A549 (cell line): ENCODE results near the gene PAIP2. TPM values are rescaled to one million over a fixed set of nuclear protein-coding genes. Genes with fewer than 3 reads are reported as not detected.

Source experiments
- ATAC-seq, 2 experiments: fragments of 200-7000 bp in 1 of 2; fragments of >200 bp in 1 of 2; cut with Nextera tagmentation in 1 of 2; cut with Tn5 transposase in 1 of 2; 3 replicates each; pipeline versions ENCODE4 v1.8.0 to v1.9.1; 2018 to 2020; ENCODE audit warnings: mild to moderate bottlenecking in 1 of 2, moderate library complexity in 1 of 2
- CTCF ChIA-PET: fragments of 300-600 bp; sonication (Branson Sonifier 250); formaldehyde crosslinking; extraction: SDS; loops from one replicate; lab custom pipeline; 2021; ENCODE audit warnings: antibody characterized with exemption, inconsistent platforms; lab: Yijun Ruan, JAX
- POLR2A ChIA-PET: fragments of 350-600 bp; formaldehyde crosslinking; extraction: SDS; loops from one replicate; lab custom pipeline; 2021; ENCODE audit warnings: antibody characterized with exemption, inconsistent platforms; lab: Yijun Ruan, JAX
- DNase-seq, 2 experiments: peaks; one replicate each; pipeline versions ENCODE4 v3.0.0 to v3.0.0-alpha.2; 2011 to 2016; ENCODE audit warnings: low read depth in 1 of 2, low spot score in 1 of 2
- FAIRE-seq: peaks from 2 replicates; lab custom pipeline; 2011; peaks lifted over from hg19 to GRCh38; lab: Jason Lieb, UNC
- H3K27ac ChIP-seq, 2 experiments: fragments of >200 bp; sonication (Bioruptor Twin); formaldehyde crosslinking; 3 replicates each; pipeline ENCODE4 v1.5.1; 2016 to 2017
- H3K4me1 ChIP-seq: fragments of >200 bp; sonication (Bioruptor Twin); formaldehyde crosslinking; 3 replicates; pipeline ENCODE4 v1.6.1; 2016
- H3K4me2 ChIP-seq: fragments of >200 bp; sonication (Bioruptor Twin); formaldehyde crosslinking; 3 replicates; pipeline ENCODE4 v1.6.1; 2016
- H3K4me3 ChIP-seq: fragments of >200 bp; sonication (Bioruptor Twin); formaldehyde crosslinking; 3 replicates; pipeline ENCODE4 v1.5.1; 2016
- H3K9me3 ChIP-seq: fragments of >200 bp; sonication (Bioruptor Twin); formaldehyde crosslinking; 3 replicates; pipeline ENCODE4 v1.6.1; 2016
- ATOH8 ChIP-seq: fragments of 250-450 bp; sonication (Bioruptor Pico); IDR thresholded peaks from 2 replicates; pipeline ENCODE4 v1.5.0; 2020; ENCODE audit warnings: low read depth, mild to moderate bottlenecking, moderate library complexity
- BCL3 ChIP-seq: fragments of >200 bp; sonication (Bioruptor Twin); formaldehyde crosslinking; IDR thresholded peaks from 3 replicates; pipeline ENCODE4 v1.6.1; 2016
- CBX2 ChIP-seq: fragments of 200-600 bp; sonication (generic); IDR thresholded peaks from 2 replicates; pipeline ENCODE4 v1.6.1; 2016; ENCODE audit warnings: low read depth, mild to moderate bottlenecking, borderline replicate concordance
- CHD2 ChIP-seq: fragments of 150-350 bp; IDR thresholded peaks from 2 replicates; pipeline ENCODE4 v1.6.1; 2014; ENCODE audit warnings: low read length; ENCODE audit not compliant: partially characterized antibody
- CHD4 ChIP-seq: fragments of 200-600 bp; sonication (generic); IDR thresholded peaks from 2 replicates; pipeline ENCODE4 v1.6.1; 2016; ENCODE audit warnings: antibody characterized with exemption, mild to moderate bottlenecking, borderline replicate concordance
- E2F6 ChIP-seq: IDR thresholded peaks from 2 replicates; pipeline ENCODE4 v1.6.1; 2012; ENCODE audit warnings: low read depth, borderline replicate concordance
- ELK1 ChIP-seq: fragments of 150-350 bp; IDR thresholded peaks from 2 replicates; pipeline ENCODE4 v1.6.1; 2014; ENCODE audit warnings: low read depth, mild to moderate bottlenecking, low read length
- ESRRA ChIP-seq: fragments of 150-350 bp; IDR thresholded peaks from 2 replicates; pipeline ENCODE4 v1.6.1; 2014; ENCODE audit warnings: mild to moderate bottlenecking, low read length, borderline replicate concordance
- FOSB ChIP-seq: fragments of 250-450 bp; sonication (Bioruptor Pico); IDR thresholded peaks from 2 replicates; pipeline ENCODE4 v1.5.0; 2020; ENCODE audit warnings: mild to moderate bottlenecking, moderate library complexity
- FOSL2 ChIP-seq, 2 experiments: fragments of 450-650 bp in 1 of 2; fragments of >200 bp in 1 of 2; sonication (Bioruptor Twin) in 1 of 2; formaldehyde crosslinking; IDR thresholded peaks; 2 replicates each; pipeline versions ENCODE4 v1.5.0 to v1.6.1; 2016 to 2020; ENCODE audit warnings: mild to moderate bottlenecking in 1 of 2, moderate library complexity in 1 of 2
- HDAC2 ChIP-seq: fragments of 200-600 bp; sonication (generic); IDR thresholded peaks from 2 replicates; pipeline ENCODE4 v1.6.1; 2016
- HOXB5 ChIP-seq: fragments of 250-450 bp; sonication (Bioruptor Pico); IDR thresholded peaks from 2 replicates; pipeline ENCODE4 v1.5.0; 2020; ENCODE audit warnings: mild to moderate bottlenecking, moderate library complexity
- JUN ChIP-seq, 2 experiments: fragments of >200 bp; sonication (Bioruptor Twin); formaldehyde crosslinking; IDR thresholded peaks; 2 replicates in 1 of 2; 3 replicates in 1 of 2; pipeline ENCODE4 v1.6.1; 2016 to 2017
- JUNB ChIP-seq: fragments of >200 bp; sonication (Bioruptor Twin); formaldehyde crosslinking; IDR thresholded peaks from 2 replicates; pipeline ENCODE4 v1.6.1; 2016
- MAFK ChIP-seq: fragments of 450-650 bp; IDR thresholded peaks from 2 replicates; pipeline ENCODE4 v1.6.1; 2014; ENCODE audit not compliant: partially characterized antibody
- MAX ChIP-seq: IDR thresholded peaks from 2 replicates; pipeline ENCODE4 v1.6.1; 2012
- MYC ChIP-seq: IDR thresholded peaks from 2 replicates; pipeline ENCODE4 v1.6.1; 2012; ENCODE audit warnings: mild to moderate bottlenecking, inconsistent platforms, low read length, improper control_type of control experiment, borderline replicate concordance
- NFE2L2 ChIP-seq: fragments of 150-350 bp; conservative IDR thresholded peaks from 2 replicates; pipeline ENCODE4 v1.6.1; 2014; ENCODE audit warnings: low read length
- PHF8 ChIP-seq: fragments of 200-600 bp; sonication (generic); IDR thresholded peaks from 2 replicates; pipeline ENCODE4 v1.6.1; 2016; ENCODE audit warnings: low read depth, mild to moderate bottlenecking, antibody characterized with exemption, moderate library complexity, borderline replicate concordance
- POLR2A ChIP-seq: IDR thresholded peaks from 2 replicates; pipeline ENCODE4 v1.6.1; 2012; ENCODE audit warnings: mild to moderate bottlenecking, low read length
- RCOR1 ChIP-seq: fragments of 150-350 bp; IDR thresholded peaks from 2 replicates; pipeline ENCODE4 v1.6.1; 2014; ENCODE audit warnings: antibody characterized with exemption, low read length, low read depth
- REST ChIP-seq: fragments of 200-600 bp; sonication (generic); IDR thresholded peaks from 2 replicates; pipeline ENCODE4 v1.6.1; 2016; ENCODE audit warnings: antibody characterized with exemption, mild to moderate bottlenecking, moderate library complexity
- SREBF2 ChIP-seq: fragments of 450-650 bp; IDR thresholded peaks from 2 replicates; pipeline ENCODE4 v1.6.1; 2014; ENCODE audit warnings: mild to moderate bottlenecking, moderate library complexity
- TFCP2L1 ChIP-seq: fragments of 250-450 bp; sonication (Bioruptor Pico); IDR thresholded peaks from 2 replicates; pipeline ENCODE4 v1.5.0; 2021; ENCODE audit warnings: mild to moderate bottlenecking
- ZC3H11A ChIP-seq: fragments of 450-650 bp; IDR thresholded peaks from 2 replicates; pipeline ENCODE4 v1.6.1; 2014; ENCODE audit warnings: antibody characterized with exemption, mild to moderate bottlenecking
- ZFP36 ChIP-seq: fragments of 450-650 bp; IDR thresholded peaks from 2 replicates; pipeline ENCODE4 v1.6.1; 2014; ENCODE audit warnings: borderline replicate concordance; ENCODE audit not compliant: partially characterized antibody
- WGBS: methylation state at CpG from one replicate; pipeline ENCODE4 v1.1.6; 2017; ENCODE audit errors: missing lambda C conversion rate; 5-methylcytosine and 5-hydroxymethylcytosine counted together
- polyA plus RNA-seq, 4 experiments: library from polyadenylated mRNA; depleted of rRNA in 3 of 4; stranded (reverse); fragments of >200 nt; fragmentation: RNase III in 1 of 4; extraction: RNeasy Plus Mini Kit Qiagen cat#74134 plus additional on column Dnase treatment in 1 of 4; gene quantifications; 2 replicates in 3 of 4; 3 replicates in 1 of 4; pipeline ENCODE4 v1.2.3, GENCODE V29; 2011 to 2017

The PAIP2 gene
- polyA plus RNA-seq, 2 of the 4 experiments (the other 2 are of a cell fraction), result 109 to 128 TPM

- POLR2A ChIA-PET, result interaction anchor here (1.0 kb wide), 2 partner anchors 36 to 110 kb away, joined by 4 to 5 read pairs; partner anchors contain the start of gene DNAJC18
- CTCF ChIA-PET, result interaction anchor here (1.1 to 6.1 kb wide), 3 partner anchors 12 to 62 kb away, joined by 3 to 48 read pairs (median 16); partner anchors contain the start of gene PAIP2
- Histone ChIP-seq H3K9me3 (no peaks in the 10 kb centered on the region), H3K4me1 (peaks cover 12% of the 10 kb centered on the region), H3K4me2 (peak within 1 kb of the TSS; percentile 71), H3K27ac (peak within 1 kb of the TSS; percentile 86 to 91), H3K4me3 (peak within 1 kb of the TSS; percentile 45)
- ATAC-seq (peak; percentile 89 to 95), DNase-seq (peak; percentile 96 to 97), FAIRE-seq (no peak)
- WGBS, result 2% methylated on average over 21 of the region's 41 CpGs
- peak; percentile 59 for TF ChIP-seq PHF8
- TF ChIP-seq CHD2, result peak; percentile 21
- no peak for TF ChIP-seq FOSB (CRISPR knock-in tag)
- no peak for TF ChIP-seq REST
- TF ChIP-seq BCL3, result 0 out of 3 replicates have a peak, but pooled peaks have one; percentile 21
- TF ChIP-seq MAX, result peak; percentile 78
- TF ChIP-seq ZC3H11A, result no peak
- TF ChIP-seq POLR2A, result peak; percentile 36
- no peak for TF ChIP-seq CHD4
- TF ChIP-seq RCOR1, result no peak
- TF ChIP-seq E2F6, result 0 out of 2 replicates have a peak, but pooled peaks have one; percentile 19
- TF ChIP-seq JUNB, result no peak
- TF ChIP-seq MAFK, result no peak
- no peak for TF ChIP-seq HDAC2
- no peak for TF ChIP-seq ATOH8
- no peak for TF ChIP-seq TFCP2L1 (CRISPR knock-in tag)
- TF ChIP-seq NFE2L2, result no peak
- TF ChIP-seq ESRRA, result no peak
- peak; percentile 69 for TF ChIP-seq MYC
- no peak for TF ChIP-seq CBX2
- no peak for TF ChIP-seq FOSL2 (IDR thresholded peaks at IDR 0.05)
- TF ChIP-seq FOSL2 (CRISPR knock-in tag; IDR thresholded peaks at IDR 0.05), result 0 out of 2 replicates have a peak, but pooled peaks have one; percentile 2
- peak in 1 of 2 experiments; percentile 47; a peak in 1 of 5 replicates for TF ChIP-seq JUN (IDR thresholded peaks at IDR 0.05)
- TF ChIP-seq ZFP36, result no peak
- no peak for TF ChIP-seq HOXB5
- no peak for TF ChIP-seq SREBF2
- no peak for TF ChIP-seq ELK1
Observed at GRCh38 chr5:139403787-139404483, 62.3 kb downstream of the PAIP2 start, which contains the start of gene SPATA24. SPATA24 (minus strand) TSS chr5:139404089; CDS start chr5:139404060, 29 bp downstream.
